MM.1S (cell line): ENCODE data around the gene C16orf78.

Experiments used
- EZH2 ChIP-seq: fragments of 300-600 bp; sonication (generic); optimal IDR thresholded peaks from 2 replicates; pipeline ENCODE3; 2017; ENCODE audit warnings: low read depth, mild to moderate bottlenecking, antibody characterized with exemption, low read length, mixed read lengths
- EZH2phosphoT487 ChIP-seq: fragments of 300-600 bp; sonication (generic); IDR thresholded peaks from 2 replicates; pipeline ENCODE4 v1.6.1; 2018; ENCODE audit warnings: antibody characterized with exemption, low read length
- TF ChIP-seq, protein P1 (sequence below): fragments of 300-600 bp; sonication (generic); IDR thresholded peaks from 2 replicates; pipeline ENCODE4 v1.5.1; 2016; ENCODE audit warnings: antibody characterized with exemption, low read length, mixed read lengths

DNA sequence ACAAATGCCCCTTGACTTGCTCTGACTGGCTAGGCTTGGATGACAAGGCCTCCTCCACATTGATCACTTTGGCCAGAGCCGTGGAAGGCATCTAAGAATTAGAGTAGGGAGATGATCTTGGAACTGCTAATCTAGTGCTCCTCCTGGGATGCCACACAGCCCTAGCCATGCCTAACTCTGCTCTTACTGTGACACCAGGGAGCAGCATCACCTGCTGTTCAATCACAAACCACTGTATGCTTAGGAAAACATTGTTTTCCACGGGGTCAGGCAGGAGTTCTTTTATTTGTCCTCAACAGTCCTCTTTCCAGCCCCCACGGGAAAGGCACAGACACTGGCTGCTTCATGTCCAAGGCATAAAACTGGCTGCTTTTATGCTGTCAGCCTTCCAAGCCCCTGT is 46.3 kb downstream of the C16orf78 start:
- TF ChIP-seq, protein P1, sequence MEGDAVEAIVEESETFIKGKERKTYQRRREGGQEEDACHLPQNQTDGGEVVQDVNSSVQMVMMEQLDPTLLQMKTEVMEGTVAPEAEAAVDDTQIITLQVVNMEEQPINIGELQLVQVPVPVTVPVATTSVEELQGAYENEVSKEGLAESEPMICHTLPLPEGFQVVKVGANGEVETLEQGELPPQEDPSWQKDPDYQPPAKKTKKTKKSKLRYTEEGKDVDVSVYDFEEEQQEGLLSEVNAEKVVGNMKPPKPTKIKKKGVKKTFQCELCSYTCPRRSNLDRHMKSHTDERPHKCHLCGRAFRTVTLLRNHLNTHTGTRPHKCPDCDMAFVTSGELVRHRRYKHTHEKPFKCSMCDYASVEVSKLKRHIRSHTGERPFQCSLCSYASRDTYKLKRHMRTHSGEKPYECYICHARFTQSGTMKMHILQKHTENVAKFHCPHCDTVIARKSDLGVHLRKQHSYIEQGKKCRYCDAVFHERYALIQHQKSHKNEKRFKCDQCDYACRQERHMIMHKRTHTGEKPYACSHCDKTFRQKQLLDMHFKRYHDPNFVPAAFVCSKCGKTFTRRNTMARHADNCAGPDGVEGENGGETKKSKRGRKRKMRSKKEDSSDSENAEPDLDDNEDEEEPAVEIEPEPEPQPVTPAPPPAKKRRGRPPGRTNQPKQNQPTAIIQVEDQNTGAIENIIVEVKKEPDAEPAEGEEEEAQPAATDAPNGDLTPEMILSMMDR: no peak
- no peak for TF ChIP-seq EZH2phosphoT487
- TF ChIP-seq EZH2: no peak
